Transverse colon (tissue), 4 donors: ENCODE measurements around the gene FAN1. TPM values are rescaled to one million over a fixed set of nuclear protein-coding genes. Genes with fewer than 3 reads are reported as not detected.
A peak's percentile ranks its signal among the peaks of the same experiment; 100 is the strongest.

Experiments used
- DNase-seq: peaks from one replicate; pipeline ENCODE4 v3.0.0-alpha.2; 2019
- H3K27ac ChIP-seq, 4 donors: fragments of 200-600 bp; sonication (generic); 2 replicates each; pipeline ENCODE4 v1.5.1; 2016 to 2018; ENCODE audit warnings: inconsistent platforms in 4 of 4
- H3K27me3 ChIP-seq: fragments of 200-600 bp; sonication (generic); 2 replicates; pipeline ENCODE4 v1.5.1; 2017; ENCODE audit warnings: inconsistent platforms
- H3K36me3 ChIP-seq, 4 donors: fragments of 200-600 bp; sonication (generic); 2 replicates each; pipeline ENCODE4 v1.5.1; 2017 to 2019; ENCODE audit warnings: inconsistent platforms in 4 of 4
- H3K4me1 ChIP-seq, 4 donors: fragments of 200-600 bp; sonication (generic); 2 replicates each; pipeline ENCODE4 v1.5.1; 2017 to 2020; ENCODE audit warnings: inconsistent platforms in 4 of 4
- H3K4me3 ChIP-seq, 4 donors: fragments of 200-600 bp; sonication (generic); 1 replicate in 1 of 4; 2 replicates in 3 of 4; pipeline versions ENCODE4 v1.5.1 to v1.6.1; 2017 to 2019; ENCODE audit warnings: inconsistent platforms in 4 of 4
- H3K9me3 ChIP-seq, 2 donors: fragments of 200-600 bp; sonication (generic); 2 replicates each; pipeline ENCODE4 v1.5.1; 2017 to 2019; ENCODE audit warnings: inconsistent platforms in 2 of 2
- CTCF ChIP-seq, 5 experiments: fragments of 200-600 bp in 3 of 5; fragments of 450-650 bp in 2 of 5; sonication (generic) in 3 of 5; IDR thresholded peaks; 1 replicate in 2 of 5; 2 replicates in 3 of 5; pipeline ENCODE4 v1.5.1; 2016 to 2017; ENCODE audit warnings: antibody characterized with exemption in 5 of 5, inconsistent platforms in 3 of 5, mild to moderate bottlenecking in 2 of 5, moderate library complexity in 1 of 5
- EP300 ChIP-seq: sonication (generic); formaldehyde crosslinking; IDR thresholded peaks from one replicate; pipeline ENCODE4 v1.6.1; 2017; ENCODE audit warnings: antibody characterized with exemption, low read depth
- POLR2A ChIP-seq: fragments of 450-650 bp; IDR thresholded peaks from one replicate; pipeline ENCODE4 v1.6.1; 2016; ENCODE audit warnings: antibody characterized with exemption, mild to moderate bottlenecking, moderate library complexity
- POLR2AphosphoS5 ChIP-seq, 3 donors: sonication (generic); formaldehyde crosslinking; IDR thresholded peaks; one replicate each; pipeline ENCODE4 v1.6.1; 2016; ENCODE audit warnings: antibody characterized with exemption in 3 of 3
- WGBS, 2 donors: methylation state at CpG; one replicate each; pipeline ENCODE4 v1.1.5; 2018; ENCODE audit warnings: low coverage in 1 of 2; 5-methylcytosine and 5-hydroxymethylcytosine counted together
- in situ Hi-C, 4 donors: fragments of 200-750 bp; cut with MboI; loops; one replicate each; pipeline versions ENCODE4 v1.15.0 to v1.15.1; 2017; ENCODE audit warnings: low sequenced_read_pairs in 3 of 4, low pct_ligation_motif_present in 1 of 4, low pct_unique_long_range_greater_than_20kb in 1 of 4
- intact Hi-C: fragments of 100-400 bp; cut with DNase I; formaldehyde crosslinking; loops from one replicate; pipeline ENCODE4 v1.15.1; 2023; ENCODE audit warnings: low total_unique reads
- total RNA-seq, 4 donors: library from RNA; depleted of rRNA; stranded (reverse); fragments of >200 nt; gene quantifications; one replicate each; pipeline ENCODE4 v1.1.0, GENCODE V29; 2016

The FAN1 gene
- total RNA-seq, 4 donors from 2014 or later = 8.6 to 34.8 (median 16.9) TPM

GRCh38 chr15:30921106-30921505 is 17.4 kb downstream of the FAN1 start:
- no peak for DNase-seq
- H3K27me3 ChIP-seq = no peaks in the 10 kb centered on the region
- TF ChIP-seq CTCF (IDR thresholded peaks at IDR 0.05) = no peak
- no peak for TF ChIP-seq POLR2A
- in situ Hi-C loops (no loop called here), intact Hi-C loops (no loop called here)
- no peaks in the 10 kb centered on the region for H3K9me3 ChIP-seq
- no peak overlapping the region for H3K27ac ChIP-seq
- H3K4me1 ChIP-seq = peaks cover 0 to 6% (median 2%) of the 10 kb centered on the region in 4 donors
- peaks cover 0 to 25% (median 8%) of the 10 kb centered on the region in 4 donors for H3K36me3 ChIP-seq
- WGBS, 2 donors = 83 to 86% methylated on average over 1 to 4 of the region's 4 CpGs
- H3K4me3 ChIP-seq = no peak overlapping the region

- 77 to 85% methylated on average over 5 to 9 of the region's 9 CpGs for WGBS, 2 donors
- H3K4me3 ChIP-seq = no peak overlapping the region
- peak overlapping the region; percentile 40 to 66 (median 51) for H3K27ac ChIP-seq
- intact Hi-C loops = no loop called here
- DNase-seq = no peak
- H3K36me3 ChIP-seq = peaks cover 0 to 31% (median 9%) of the 10 kb centered on the region in 4 donors
- no peaks in the 10 kb centered on the region for H3K27me3 ChIP-seq
- in situ Hi-C loops = no loop called here
- TF ChIP-seq EP300 (no peak), POLR2AphosphoS5 (IDR thresholded peaks at IDR 0.05) (no peak), CTCF (IDR thresholded peaks at IDR 0.05) (no peak), POLR2A (no peak)
- H3K4me1 ChIP-seq = peaks cover 0 to 6% (median 2%) of the 10 kb centered on the region in 4 donors
- H3K9me3 ChIP-seq = no peaks in the 10 kb centered on the region
Measured at GRCh38 chr15:30921781-30922479, 18.2 kb downstream of the FAN1 start.

GRCh38 chr15:30922480-30923311 is 19.0 kb downstream of the FAN1 start:
- Histone ChIP-seq H3K4me1 (peaks cover 0 to 6% (median 2%) of the 10 kb centered on the region in 4 donors), H3K27me3 (no peaks in the 10 kb centered on the region), H3K4me3 (no peak overlapping the region), H3K27ac (peak overlapping the region; percentile 40 to 66 (median 51)), H3K36me3 (peaks cover 0 to 31% (median 9%) of the 10 kb centered on the region in 4 donors), H3K9me3 (no peaks in the 10 kb centered on the region)
- no peak for TF ChIP-seq CTCF (IDR thresholded peaks at IDR 0.05)
- no peak for TF ChIP-seq EP300
- TF ChIP-seq POLR2AphosphoS5 (IDR thresholded peaks at IDR 0.05) = no peak
- TF ChIP-seq POLR2A = no peak
- DNase-seq = peak; percentile 43
- intact Hi-C loops = no loop called here
- WGBS, 2 donors = 58 to 63% methylated on average over 6 to 14 of the region's 14 CpGs
- in situ Hi-C loops = no loop called here

- Histone ChIP-seq H3K4me1 (peaks cover 0 to 6% (median 2%) of the 10 kb centered on the region in 4 donors), H3K27ac (peak overlapping the region; percentile 40 to 55 (median 51)), H3K9me3 (no peaks in the 10 kb centered on the region), H3K36me3 (peaks cover 0 to 25% (median 9%) of the 10 kb centered on the region in 4 donors), H3K27me3 (no peaks in the 10 kb centered on the region), H3K4me3 (no peak overlapping the region)
- no peak for DNase-seq
- 42% methylated on average over 7 of the region's 7 CpGs; no CpG with 5 or more reads in 1 of the 2 donors for WGBS, 2 donors
- in situ Hi-C loops = no loop called here
- intact Hi-C loops = no loop called here
- TF ChIP-seq CTCF (IDR thresholded peaks at IDR 0.05) (no peak), POLR2AphosphoS5 (IDR thresholded peaks at IDR 0.05) (no peak), EP300 (no peak), POLR2A (no peak)
Measured at GRCh38 chr15:30923429-30923828, 19.7 kb downstream of the FAN1 start.
